HuH-7 (cell line): Measurements from ENCODE around the gene TCN2.
A peak's percentile ranks its signal among the peaks of the same experiment; 100 is the strongest.
"Not testable (repeated sequence)": the region's sequence is repeated elsewhere in the genome, so short reads cannot be mapped to it uniquely, and the experiment has no call there.

Experiments
- DNase-seq: peaks from one replicate; pipeline ENCODE4 v3.0.0; 2011; ENCODE audit warnings: low spot score

TCN2 gene

DNA sequence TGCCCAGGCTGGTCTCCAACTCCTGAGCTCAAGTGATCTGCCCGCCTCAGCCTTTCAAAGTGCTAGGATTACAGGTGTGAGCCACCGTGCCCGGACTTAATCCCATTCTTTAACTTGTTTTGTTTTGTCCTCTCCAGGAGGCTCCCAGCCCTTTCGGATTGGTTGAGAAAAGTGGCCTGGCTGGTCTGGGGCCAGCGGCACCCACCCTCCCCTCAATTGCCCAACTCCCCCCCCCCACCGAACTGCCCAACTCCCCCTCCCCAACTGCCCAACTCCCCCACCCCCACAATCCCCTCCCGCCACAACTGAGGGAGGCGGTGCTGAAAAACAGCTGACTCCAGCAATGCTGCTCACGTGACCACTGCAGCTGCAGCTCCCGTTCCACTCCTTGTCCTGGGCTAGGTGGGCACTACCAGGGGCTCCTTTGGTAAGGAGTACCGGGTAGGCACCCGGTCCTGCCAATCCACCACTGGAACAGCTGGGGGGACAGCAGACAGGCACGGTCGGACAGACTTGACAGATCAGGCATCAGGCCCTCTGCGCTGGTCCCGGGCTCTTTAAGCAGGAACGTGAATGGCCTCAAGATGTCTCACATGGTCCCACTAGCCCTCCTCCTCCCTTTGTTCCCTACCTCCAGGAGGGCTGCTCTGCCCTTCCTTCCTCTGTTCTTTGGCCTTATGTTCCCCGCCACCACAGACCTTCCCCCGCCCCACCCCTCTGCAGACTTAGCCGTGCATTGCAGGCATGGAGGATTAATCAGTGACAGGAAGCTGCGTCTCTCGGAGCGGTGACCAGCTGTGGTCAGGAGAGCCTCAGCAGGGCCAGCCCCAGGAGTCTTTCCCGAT lies at the start of gene TCN2:
Gene TCN2, plus strand, starts transcription at position 720 of the 845 bp plus-strand sequence. CDS start 158 bp downstream, outside the sequence.
- peak; percentile 79 for DNase-seq

DNA sequence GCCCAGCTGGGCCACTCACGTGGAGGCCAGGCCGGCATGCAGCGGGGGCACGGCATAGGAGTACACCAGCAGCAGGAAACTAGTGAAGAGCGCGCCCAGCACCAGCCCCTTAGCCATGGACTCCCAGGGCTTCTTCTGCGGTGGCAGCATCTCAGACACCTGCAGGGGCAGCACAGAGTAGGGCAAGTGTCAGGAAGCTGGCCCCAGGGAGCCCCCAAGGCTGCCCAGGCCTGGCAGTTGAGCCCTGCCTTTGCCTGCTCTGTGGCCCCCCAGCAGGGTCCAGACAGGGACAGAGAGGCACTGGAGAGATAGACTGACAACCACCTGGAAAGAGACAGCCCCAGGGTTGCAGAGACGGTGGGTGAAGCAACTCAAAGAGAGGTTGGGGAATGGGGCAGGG lies 49.7 kb upstream of the TCN2 start:
- no peak for DNase-seq

DNA sequence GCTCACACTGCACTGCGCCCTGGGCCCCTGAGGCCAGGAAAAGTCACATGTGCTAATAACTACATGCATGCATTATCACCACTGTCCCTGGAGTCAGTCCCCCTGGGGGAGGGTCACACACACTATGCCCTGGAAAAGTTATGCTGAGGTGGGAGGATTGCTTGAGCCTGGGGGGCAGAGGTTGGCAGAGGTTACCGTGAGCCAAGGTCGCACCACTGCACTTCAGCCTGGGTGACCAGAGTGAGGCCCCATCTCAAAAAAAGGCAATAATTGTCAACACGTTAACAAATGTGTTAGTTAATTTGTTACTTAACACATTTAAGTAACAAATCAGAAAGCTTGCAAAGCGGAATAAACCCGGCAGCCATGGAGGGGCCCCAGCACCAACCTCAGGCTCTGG lies 47.1 kb upstream of the TCN2 start:
- DNase-seq = no peak

- peak; percentile 61 for DNase-seq
Measured at GRCh38 chr22:30560643-30561202, 46.3 kb upstream of the TCN2 start.

DNA sequence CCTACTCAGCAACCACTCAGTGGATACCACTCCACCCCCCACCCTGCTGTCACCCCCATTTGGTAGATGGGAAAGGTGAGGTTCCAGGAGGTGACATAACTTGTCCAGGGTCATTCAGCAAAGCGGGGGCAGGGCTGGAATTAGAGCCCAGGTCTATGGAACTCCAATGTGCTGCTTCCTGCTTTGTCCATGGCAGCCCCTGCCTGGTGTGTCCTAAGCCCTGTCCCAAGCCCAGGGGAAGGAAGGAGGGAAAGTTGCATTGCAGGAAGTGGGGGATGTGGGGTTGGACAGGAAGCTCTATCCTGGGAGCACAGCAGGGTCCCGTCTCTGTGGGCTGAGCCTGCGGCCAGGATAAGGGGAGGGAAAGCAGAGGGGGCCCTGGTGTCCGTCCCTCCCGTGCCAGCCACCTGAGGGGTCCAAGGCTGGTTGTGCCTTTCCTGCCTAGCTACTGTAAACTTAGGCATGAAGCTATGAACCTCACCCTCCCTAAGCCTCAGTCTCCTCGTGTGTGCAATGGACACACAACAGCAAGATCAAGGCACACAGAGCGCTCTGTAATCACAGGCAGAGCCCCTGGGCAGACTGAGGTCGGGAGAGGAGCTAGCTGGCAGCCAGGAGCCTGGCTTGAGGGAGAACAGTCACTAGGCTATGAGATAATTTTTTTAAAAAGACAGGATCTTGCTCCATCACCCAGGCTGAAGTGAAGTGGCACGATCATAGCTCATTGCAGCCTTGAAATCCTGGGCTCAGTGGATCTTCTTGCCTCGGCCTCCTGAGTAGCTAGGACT lies 45.4 kb upstream of the TCN2 start:
- no peak for DNase-seq

DNA sequence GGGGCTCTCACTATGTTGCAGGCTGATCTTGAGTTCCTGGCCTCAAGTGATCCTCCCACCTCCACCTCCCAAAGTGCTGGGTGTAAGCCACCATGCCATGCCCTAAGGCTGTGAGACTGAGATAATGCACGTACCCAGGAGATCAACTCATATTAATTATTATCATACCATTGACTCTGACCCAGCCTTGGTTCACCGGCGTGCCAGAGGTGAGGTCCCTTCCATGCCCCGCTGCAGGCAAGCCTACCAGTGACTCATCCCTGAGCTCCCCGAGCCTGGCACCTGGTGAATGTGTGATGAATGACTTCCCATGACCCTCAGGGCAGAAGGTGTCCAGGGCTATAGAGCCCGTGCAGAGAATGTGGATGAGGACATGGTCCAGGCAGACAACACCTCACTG lies 44.6 kb upstream of the TCN2 start:
- no peak for DNase-seq

DNA sequence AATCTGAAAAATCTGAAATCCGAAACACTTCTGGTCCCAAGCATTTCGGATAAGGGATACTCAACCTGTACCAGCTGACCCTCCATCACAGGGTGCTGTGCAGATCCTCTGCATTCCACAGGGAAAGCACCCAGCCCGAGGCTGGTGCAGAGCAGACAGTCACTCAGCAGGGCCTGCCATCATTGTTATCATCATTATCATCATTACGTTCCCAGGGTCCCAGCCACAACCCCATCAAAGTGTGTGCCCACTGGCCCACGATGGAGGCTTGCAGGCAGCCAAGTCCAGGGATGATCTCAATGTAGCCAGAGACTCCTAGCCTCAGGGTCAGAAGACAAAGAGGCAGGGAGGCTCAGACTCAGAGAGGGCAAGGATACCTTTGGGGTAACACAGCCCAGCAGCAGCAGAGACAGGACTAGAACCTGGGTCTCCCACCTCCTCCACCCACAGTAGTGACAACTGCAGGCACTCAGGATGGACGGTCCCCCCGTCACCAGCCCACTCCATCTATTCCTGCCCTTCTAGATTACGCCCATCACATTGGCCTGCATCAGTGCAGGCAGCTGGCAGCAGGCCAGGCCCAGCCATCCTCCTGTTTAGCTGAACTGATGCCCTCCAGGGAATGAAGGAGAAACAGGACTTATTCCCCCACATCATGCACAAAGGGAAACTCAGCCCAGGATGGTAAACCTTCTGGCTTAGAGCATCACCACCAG lies 42.8 kb upstream of the TCN2 start:
- no peak for DNase-seq

GRCh38 chr22:30564761-30565119 lies 42.2 kb upstream of the TCN2 start:
- no peak for DNase-seq

GRCh38 chr22:30565341-30565740 lies 41.6 kb upstream of the TCN2 start:
- no peak for DNase-seq

GRCh38 chr22:30566125-30566524 lies 40.8 kb upstream of the TCN2 start:
- peak; percentile 81 for DNase-seq

- not testable (repeated sequence) for DNase-seq
Measured at GRCh38 chr22:30567277-30567676, 39.7 kb upstream of the TCN2 start.

- no peak for DNase-seq
Measured at GRCh38 chr22:30568137-30568805, 38.7 kb upstream of the TCN2 start.

DNA sequence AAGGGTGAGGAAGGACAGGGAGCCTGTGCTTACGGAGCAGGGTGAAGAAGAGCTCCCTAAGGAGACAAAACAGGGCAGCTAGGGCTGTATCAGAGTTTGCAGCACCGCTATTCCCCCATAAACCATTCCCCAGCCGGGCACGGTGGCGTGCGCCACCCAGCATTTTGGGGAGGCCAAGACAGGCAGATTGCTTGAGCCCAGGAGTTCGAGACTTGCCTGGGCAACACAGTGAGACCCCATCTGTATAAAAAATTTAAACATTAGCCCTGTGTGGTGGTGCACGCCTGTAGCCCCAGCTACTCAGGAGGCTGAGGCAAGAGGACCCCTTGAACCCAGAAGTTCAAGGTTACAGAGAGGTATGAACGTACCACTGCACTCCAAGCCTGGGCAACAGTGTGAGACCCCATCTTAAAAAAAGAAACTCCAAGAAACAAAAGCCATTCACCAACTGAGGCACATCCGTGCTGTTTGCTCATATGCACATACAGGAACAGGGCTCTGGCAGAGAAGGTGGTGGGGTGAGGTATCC lies 37.2 kb upstream of the TCN2 start:
- no peak for DNase-seq

DNA sequence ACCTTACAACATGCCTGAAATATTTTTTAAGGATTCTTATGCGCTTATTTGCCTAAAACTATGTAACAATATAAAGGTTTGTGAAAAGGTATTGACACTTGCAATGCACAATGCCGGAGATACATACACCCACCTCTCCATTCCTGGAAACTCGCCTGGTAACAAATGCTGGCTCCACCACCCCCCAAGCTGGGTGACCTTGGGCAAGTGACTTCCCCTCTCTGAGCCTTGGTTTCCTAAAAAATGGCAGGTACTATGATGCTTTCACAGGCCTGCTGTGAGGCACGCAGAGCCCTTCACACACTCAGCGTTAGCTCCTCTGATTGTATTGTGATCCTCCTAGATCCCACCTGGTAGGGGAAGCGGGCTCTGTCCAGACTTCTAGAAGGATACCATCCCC lies 34.8 kb upstream of the TCN2 start:
- DNase-seq = no peak

DNA sequence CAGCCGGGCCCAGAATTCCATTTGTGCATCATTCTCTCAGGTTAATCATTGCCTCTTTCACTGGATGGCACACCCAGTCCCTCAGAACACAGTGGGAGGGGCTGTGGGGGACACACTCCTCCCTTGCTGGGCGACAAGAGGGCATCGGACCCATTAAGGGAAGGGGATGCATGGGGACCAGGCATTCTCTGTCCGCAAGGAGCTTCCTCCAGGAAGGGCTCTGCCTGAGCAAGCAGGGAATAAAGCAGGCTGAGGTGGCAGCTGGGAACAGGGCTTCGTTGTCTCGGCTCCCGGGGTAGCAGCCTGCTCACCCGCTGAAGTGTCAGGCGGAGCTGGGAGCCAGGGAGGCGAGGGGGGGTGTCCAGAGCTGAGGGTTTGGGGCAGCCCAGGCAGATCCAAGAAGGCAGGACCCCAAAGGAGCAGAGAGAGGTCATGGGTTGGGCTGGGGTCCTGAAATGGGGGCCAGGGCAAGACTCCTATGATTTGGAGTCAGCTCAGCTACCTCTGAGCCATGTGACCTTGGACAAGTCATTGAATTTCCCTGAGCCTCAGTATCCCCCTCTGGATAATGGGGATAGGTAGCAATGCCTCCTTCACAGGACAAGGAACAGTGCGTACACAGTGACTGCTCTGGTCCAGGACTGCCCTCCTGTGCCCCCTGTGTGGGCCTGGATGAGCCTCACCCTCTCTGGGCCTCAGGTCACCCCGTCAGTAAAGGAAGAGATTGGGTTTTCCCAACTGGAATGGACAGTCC lies 34.0 kb upstream of the TCN2 start:
- peak; percentile 50 for DNase-seq

DNA sequence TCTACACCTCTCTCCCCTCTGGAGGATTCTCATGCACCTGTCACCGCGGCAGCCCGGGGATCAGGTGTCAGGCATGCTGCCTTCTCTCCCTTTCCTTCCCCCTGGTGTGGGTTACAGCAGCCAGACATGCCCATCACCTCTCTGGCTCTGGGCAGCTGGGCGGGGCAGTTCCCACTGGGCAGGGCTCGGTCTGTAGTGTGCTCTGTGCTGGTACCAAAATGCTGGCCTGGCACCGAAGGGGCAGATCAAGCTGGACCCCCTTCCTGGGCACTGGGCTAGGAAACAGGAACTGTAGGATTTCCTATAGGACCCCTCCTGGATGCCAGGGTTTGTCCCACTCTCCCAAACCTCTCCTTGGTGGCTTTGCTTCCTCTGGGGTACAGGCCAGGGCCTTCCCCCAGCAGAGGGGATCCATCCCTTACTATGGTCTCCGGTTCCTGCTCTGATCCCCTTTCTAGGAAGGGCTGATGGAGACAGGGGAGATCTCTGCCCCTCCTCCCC lies 33.3 kb upstream of the TCN2 start:
- DNase-seq = no peak

DNA sequence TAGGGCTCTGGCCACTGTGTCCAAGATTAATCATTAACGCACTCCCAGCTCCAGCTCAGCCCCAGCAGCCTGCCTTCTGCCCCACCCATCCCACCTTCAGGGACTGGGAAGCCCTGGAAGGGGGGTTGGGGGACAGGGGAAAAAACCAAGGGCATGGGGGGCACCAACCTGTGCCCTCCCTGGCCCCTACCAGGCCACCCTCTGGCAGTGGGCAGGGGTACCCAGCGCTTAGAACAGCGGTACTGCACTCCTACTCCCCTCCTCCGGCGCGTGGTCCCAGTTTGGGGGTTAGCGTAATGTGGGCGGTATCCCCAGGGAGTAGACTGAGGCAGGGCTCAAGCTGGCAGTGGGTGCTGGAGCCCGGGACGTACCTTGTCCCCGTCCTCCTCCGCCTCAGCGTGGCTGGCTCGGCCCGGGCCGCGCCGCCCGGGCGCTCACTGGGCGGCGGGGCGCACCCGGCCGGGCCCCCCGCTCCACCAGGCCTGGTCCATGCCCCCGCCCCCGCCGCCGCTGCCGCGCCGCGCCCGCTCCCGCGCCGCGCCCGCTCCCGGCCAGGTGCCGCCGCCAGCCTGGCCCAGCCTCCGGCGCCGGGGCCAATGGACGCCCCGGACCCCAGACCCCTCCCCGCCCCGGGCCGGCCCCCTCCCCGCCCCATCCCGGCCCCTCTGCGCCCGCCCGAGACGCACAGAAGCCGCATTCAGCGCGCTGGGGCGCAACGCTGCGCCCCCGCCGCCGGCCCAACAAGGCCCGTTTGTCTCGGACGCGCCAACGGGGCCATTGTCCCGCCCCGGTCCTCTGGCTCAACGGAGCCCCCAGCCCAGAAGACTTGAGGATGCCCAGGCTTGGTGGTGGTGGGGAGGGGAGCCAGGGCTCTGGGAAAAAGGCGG lies 32.6 kb upstream of the TCN2 start, which contains the start of gene GAL3ST1:
Gene GAL3ST1, minus strand, starts transcription at position 571 of the 887 bp plus-strand sequence. CDS start 17,273 bp downstream, outside the sequence.
- DNase-seq = peak; percentile 95

GRCh38 chr22:30574997-30575671 lies 31.8 kb upstream of the TCN2 start:
- peak; percentile 64 for DNase-seq

GRCh38 chr22:30575859-30576258 lies 31.1 kb upstream of the TCN2 start:
- no peak for DNase-seq
